Measurements from ENCODE around the gene ACP7. TPM values are rescaled to one million over a fixed set of nuclear protein-coding genes. Genes with fewer than 3 reads are reported as not detected.

Gene ACP7
- total RNA-seq, 4 donors from 2014 or later, result 0.90 to 3.1 (median 1.6) TPM

DNA sequence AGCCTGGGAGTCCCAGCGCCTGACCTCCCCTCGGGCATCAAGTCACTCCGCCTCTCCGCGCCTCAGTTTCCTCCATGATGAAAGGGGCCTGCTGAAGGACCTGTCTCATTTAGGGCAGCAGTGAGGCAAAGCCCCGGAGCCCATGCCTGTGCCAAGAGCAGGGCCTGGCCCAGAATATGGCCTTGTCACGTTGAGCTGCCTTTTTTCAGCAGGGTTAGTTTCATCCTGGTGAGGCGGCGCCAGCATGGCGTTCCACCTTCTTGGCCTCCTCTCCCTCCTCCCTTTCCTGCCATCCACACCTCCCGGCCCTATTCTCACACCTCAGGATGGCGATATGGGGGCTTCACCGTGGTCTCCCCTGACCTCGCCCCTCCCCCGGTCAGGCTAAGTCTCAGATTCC lies 71.6 kb downstream of the ACP7 start:
- Histone ChIP-seq H3K4me1 (peaks cover 0 to 77% (median 36%) of the 10 kb centered on the region in 4 donors), H3K9me3 (no peaks in the 10 kb centered on the region), H3K4me3 (no peak overlapping the region), H3K27ac (peak overlapping the region in 1 of 4 donors; percentile 73), H3K36me3 (peaks cover 0 to 7% (median 0%) of the 10 kb centered on the region in 3 donors), H3K27me3 (no peaks in the 10 kb centered on the region)
- no peak for DNase-seq (ENCODE audit: low spot score in 2 of 2)
- WGBS, 2 donors, result 73 to 80% methylated on average over 14 to 15 of the region's 15 CpGs
- TF ChIP-seq, protein P1, sequence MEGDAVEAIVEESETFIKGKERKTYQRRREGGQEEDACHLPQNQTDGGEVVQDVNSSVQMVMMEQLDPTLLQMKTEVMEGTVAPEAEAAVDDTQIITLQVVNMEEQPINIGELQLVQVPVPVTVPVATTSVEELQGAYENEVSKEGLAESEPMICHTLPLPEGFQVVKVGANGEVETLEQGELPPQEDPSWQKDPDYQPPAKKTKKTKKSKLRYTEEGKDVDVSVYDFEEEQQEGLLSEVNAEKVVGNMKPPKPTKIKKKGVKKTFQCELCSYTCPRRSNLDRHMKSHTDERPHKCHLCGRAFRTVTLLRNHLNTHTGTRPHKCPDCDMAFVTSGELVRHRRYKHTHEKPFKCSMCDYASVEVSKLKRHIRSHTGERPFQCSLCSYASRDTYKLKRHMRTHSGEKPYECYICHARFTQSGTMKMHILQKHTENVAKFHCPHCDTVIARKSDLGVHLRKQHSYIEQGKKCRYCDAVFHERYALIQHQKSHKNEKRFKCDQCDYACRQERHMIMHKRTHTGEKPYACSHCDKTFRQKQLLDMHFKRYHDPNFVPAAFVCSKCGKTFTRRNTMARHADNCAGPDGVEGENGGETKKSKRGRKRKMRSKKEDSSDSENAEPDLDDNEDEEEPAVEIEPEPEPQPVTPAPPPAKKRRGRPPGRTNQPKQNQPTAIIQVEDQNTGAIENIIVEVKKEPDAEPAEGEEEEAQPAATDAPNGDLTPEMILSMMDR (IDR thresholded peaks at IDR 0.05), result no peak
- no peak for TF ChIP-seq EP300 (IDR thresholded peaks at IDR 0.05)

GRCh38 chr19:39156326-39157230 lies 72.4 kb downstream of the ACP7 start:
- DNase-seq (ENCODE audit: low spot score in 2 of 2), result no peak
- H3K9me3 ChIP-seq, result no peaks in the 10 kb centered on the region
- peaks cover 0 to 7% (median 0%) of the 10 kb centered on the region in 3 donors for H3K36me3 ChIP-seq
- peak overlapping the region in 2 of 4 donors; percentile 41 to 73 for H3K27ac ChIP-seq
- TF ChIP-seq, protein P1 (IDR thresholded peaks at IDR 0.05), result no peak
- H3K4me1 ChIP-seq, result peaks cover 0 to 78% (median 34%) of the 10 kb centered on the region in 4 donors
- no peaks in the 10 kb centered on the region for H3K27me3 ChIP-seq
- WGBS, 2 donors, result 16 to 42% methylated on average over 11 to 17 of the region's 24 CpGs
- peak overlapping the region in 1 of 4 donors; percentile 19 for H3K4me3 ChIP-seq

- no peaks in the 10 kb centered on the region for H3K9me3 ChIP-seq
- DNase-seq (ENCODE audit: low spot score in 2 of 2), result no peak
- H3K27ac ChIP-seq, result peak overlapping the region in 1 of 4 donors; percentile 73
- TF ChIP-seq, protein P1 (IDR thresholded peaks at IDR 0.05), result no peak
- no peak for TF ChIP-seq EP300 (IDR thresholded peaks at IDR 0.05)
- TF ChIP-seq POLR2A (IDR thresholded peaks at IDR 0.05), result no peak
- peaks cover 0 to 7% (median 0%) of the 10 kb centered on the region in 3 donors for H3K36me3 ChIP-seq
- H3K4me3 ChIP-seq, result no peak overlapping the region
- 51 to 62% methylated on average over 23 of the region's 23 CpGs for WGBS, 2 donors
- no peaks in the 10 kb centered on the region for H3K27me3 ChIP-seq
- peaks cover 0 to 83% (median 34%) of the 10 kb centered on the region in 4 donors for H3K4me1 ChIP-seq
Measured at GRCh38 chr19:39157275-39157996, 73.3 kb downstream of the ACP7 start.

GRCh38 chr19:39157997-39158389 lies 73.8 kb downstream of the ACP7 start:
- Histone ChIP-seq H3K27ac (no peak overlapping the region), H3K4me1 (peaks cover 0 to 88% (median 34%) of the 10 kb centered on the region in 4 donors), H3K27me3 (no peaks in the 10 kb centered on the region), H3K9me3 (no peaks in the 10 kb centered on the region), H3K36me3 (peaks cover 0 to 7% (median 0%) of the 10 kb centered on the region in 3 donors), H3K4me3 (no peak overlapping the region)
- DNase-seq (ENCODE audit: low spot score in 2 of 2), result no peak
- WGBS, 2 donors, result 86 to 90% methylated on average over 15 of the region's 15 CpGs
- TF ChIP-seq, protein P1 (IDR thresholded peaks at IDR 0.05), result no peak
- TF ChIP-seq POLR2A (IDR thresholded peaks at IDR 0.05) (no peak), EP300 (IDR thresholded peaks at IDR 0.05) (no peak)
